Measurements from ENCODE around the gene IFI30. TPM values are rescaled to one million over a fixed set of nuclear protein-coding genes. Genes with fewer than 3 reads are reported as not detected.

The IFI30 gene
- total RNA-seq, 4 donors from 2014 or later: 74.8 to 466 (median 148) TPM

GRCh38 chr19:18164072-18164471 lies 9.5 kb upstream of the IFI30 start:
- no peak for ATAC-seq (ENCODE audit: low FRiP score)
- no peak for DNase-seq (ENCODE audit: low spot score)
- no peak for TF ChIP-seq CTCF (IDR thresholded peaks at IDR 0.05)

- TF ChIP-seq CTCF (IDR thresholded peaks at IDR 0.05): no peak
- no peak for ATAC-seq (ENCODE audit: low FRiP score)
- no peak for DNase-seq (ENCODE audit: low spot score)
These were observed 7.6 kb upstream of the IFI30 start for GRCh38 chr19:18165794-18166544.

- TF ChIP-seq CTCF (IDR thresholded peaks at IDR 0.05): no peak
- DNase-seq (ENCODE audit: low spot score) (no peak), ATAC-seq (ENCODE audit: low FRiP score) (no peak)
These were observed 6.6 kb upstream of the IFI30 start for GRCh38 chr19:18167011-18167410.

- ATAC-seq (ENCODE audit: low FRiP score): peak; percentile 45
- no peak for DNase-seq (ENCODE audit: low spot score)
These were observed 5.5 kb upstream of the IFI30 start for GRCh38 chr19:18167975-18168645.

GRCh38 chr19:18168673-18169381 lies 4.8 kb upstream of the IFI30 start:
- TF ChIP-seq CTCF (IDR thresholded peaks at IDR 0.05): no peak
- ATAC-seq (ENCODE audit: low FRiP score) (no peak), DNase-seq (ENCODE audit: low spot score) (no peak)

More at GRCh38 chr19:18167975-18168645, 5.5 kb upstream of the IFI30 start:
- TF ChIP-seq CTCF (IDR thresholded peaks at IDR 0.05): peak in 1 of 3 donors; percentile 67

GRCh38 chr19:18170714-18171255 lies 2.8 kb upstream of the IFI30 start:
- TF ChIP-seq CTCF (IDR thresholded peaks at IDR 0.05): no peak
- DNase-seq (ENCODE audit: low spot score): no peak
- ATAC-seq (ENCODE audit: low FRiP score): no peak

Measured in omental fat pad (tissue), 4 donors.